Activated CD4-positive, alpha-beta T cell treated with anti-CD3 and anti-CD28 coated beads, Interleukin-2, Interleukin-6, amounts not matched to agents 100 ng/mL and 50 ng/mL, durations not matched to agents 16 hours and 8 hours (primary cell): ENCODE data around the gene TULP1.
"Not testable (repeated sequence)": the region's sequence is repeated elsewhere in the genome, so short reads cannot be mapped to it uniquely, and the experiment has no call there.

Experiments
- DNase-seq: peaks from one replicate; pipeline ENCODE4 v3.0.0-alpha.2; 2020

The TULP1 gene

GRCh38 chr6:35519313-35520015 lies 6.8 kb upstream of the TULP1 start:
- no peak for DNase-seq

DNA sequence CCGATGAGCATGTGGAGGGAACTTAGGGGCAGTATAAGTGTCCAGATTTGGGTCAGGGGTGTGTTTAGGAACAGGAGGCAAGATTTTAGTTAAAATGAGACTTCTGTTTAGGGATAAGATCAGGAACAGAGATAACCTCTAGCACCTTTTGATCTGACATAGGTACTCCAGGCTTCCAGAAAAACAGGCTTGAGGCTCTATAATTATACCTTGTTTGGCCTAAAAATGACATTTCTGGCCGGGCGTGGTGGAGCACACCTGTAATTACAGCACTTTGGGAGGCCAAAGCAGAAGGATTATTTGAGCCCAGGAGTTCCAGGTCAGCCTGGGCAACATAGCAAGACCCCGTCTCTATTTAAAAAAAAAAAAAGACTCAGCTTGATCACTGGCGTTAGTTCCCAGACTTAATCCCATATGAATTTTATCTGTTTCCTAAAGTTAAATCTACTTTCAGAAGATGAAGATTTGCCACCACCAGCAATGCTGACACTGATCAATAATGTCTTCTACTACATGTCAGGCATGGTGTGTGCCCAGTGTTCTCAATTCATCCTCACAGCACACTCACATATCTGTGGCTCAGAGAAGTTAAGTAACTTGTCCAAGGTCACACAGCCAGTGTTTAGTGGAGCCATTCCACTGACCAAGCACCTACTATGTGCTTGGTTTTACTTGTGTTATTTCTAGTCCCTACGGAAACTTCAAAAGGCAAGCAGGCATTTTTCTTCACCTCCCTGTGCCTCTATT lies 6.0 kb upstream of the TULP1 start:
- no peak for DNase-seq

- DNase-seq = not testable (repeated sequence)
These were observed 5.3 kb upstream of the TULP1 start for GRCh38 chr6:35517978-35518377.

GRCh38 chr6:35516712-35517111 lies 4.0 kb upstream of the TULP1 start:
- DNase-seq = no peak

DNA sequence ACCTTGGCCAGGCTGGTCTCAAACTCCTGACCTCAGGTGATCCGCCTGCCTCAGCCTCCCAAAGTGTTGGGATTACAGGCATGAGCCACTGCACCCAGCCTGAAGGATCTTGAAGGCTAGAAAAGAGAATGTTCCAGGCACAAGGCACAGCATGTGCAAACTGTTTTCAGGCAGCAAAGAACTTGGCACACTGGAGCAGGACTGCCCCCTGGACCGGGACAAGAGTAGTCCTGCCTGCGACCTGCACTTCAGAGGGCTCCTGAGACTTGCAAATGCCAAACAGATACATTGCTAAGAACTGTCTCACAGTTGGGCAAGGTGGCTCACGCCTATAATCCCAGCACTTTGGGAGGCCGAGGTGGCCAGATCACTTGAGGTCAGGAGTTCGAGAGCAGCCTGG lies 3.2 kb upstream of the TULP1 start:
- not testable (repeated sequence) for DNase-seq

- no peak for DNase-seq
These were observed 1.9 kb upstream of the TULP1 start for GRCh38 chr6:35514587-35514986.

- no peak for DNase-seq
These were observed 690 bp downstream of the TULP1 start for GRCh38 chr6:35512006-35512405.

DNA sequence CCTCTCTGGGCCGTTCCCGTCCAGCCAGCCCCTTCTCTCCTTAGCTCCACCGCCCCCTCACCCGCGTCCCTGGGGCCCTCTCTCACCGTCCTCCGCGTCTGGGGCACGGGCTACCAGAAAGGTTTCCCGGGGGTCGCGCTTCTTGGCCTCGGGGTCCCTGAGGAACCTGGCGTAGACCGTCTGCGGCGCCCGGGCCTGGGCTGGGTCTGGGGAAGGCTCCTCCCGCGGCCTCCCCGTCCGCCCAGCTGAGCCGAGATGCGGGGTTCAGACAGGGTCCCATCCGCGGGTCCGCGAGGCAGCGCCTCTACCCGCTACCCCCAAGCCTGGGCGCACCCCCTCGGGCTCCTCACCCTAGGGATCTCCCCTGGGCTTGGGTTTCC lies 1.1 kb downstream of the TULP1 start:
- no peak for DNase-seq

DNA sequence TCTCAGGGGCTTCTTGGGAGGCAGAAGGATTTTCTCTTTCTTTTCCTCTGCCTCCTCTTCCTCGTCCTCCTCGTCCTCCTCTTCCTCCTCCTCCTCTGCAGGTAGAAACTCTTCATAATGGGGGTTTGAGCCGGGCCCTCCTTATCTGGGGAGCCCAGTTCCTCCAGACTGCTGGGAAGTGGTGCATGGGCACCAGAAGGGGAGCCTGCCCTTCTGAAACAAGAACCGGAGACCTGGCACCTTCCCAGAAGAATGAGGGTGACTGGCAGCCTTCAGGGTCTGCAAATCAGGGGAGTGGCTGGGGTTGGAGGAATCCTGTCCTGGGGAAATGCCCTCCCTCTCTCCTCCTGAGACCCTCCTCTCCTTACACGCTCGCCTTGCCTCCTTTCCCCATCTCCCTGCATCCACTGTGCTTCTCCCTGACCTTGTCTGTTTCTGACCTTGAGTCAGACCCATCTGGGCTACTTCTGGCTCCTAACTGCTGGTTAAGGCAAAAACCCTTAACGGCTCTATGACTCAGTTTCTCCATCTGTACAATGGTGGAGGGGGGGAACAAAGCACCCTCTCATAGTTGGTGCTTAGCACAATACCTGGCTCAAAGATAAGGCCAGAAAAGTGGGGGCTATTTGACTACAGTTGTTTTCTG lies 1.7 kb downstream of the TULP1 start:
- no peak for DNase-seq

DNA sequence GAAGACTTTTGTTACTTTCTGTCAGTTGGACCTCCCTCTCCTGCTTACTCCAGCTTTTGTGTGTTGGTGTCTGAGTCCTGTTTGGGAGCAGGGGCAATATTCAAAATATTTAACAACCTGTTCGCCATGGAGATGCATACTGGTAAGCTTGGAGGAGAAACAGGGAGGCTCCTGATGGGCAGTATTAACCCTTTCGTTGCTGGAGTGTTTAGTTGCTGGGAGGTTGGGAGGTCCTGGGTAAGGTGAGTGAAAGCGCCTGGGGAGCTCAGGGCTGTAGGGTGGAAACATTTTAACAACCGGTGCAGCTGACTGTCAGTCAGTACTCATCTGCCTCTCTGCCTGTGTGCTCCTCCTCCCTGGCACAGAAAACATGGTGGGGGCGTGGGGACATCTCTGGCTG lies 4.2 kb downstream of the TULP1 start:
- DNase-seq = no peak

DNA sequence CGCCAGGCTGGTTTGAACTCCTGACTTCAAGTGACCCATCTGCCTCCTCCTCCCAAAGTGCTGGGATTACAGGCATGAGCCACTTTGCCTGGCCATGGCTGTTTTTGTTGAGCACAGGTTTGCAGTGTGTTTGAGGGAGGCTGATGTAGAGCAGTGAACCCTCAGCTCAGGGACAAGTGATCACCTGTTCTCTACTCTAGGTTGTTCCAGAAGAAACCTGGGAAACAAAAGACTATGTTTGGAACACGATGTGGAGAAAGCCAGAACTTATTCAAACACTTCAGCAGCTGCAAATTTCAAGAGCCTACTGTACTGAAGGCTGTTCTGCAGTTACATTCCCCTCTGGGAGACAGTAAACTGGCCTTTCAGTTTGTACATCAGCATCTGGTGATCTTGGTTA lies 4.7 kb downstream of the TULP1 start:
- no peak for DNase-seq

DNA sequence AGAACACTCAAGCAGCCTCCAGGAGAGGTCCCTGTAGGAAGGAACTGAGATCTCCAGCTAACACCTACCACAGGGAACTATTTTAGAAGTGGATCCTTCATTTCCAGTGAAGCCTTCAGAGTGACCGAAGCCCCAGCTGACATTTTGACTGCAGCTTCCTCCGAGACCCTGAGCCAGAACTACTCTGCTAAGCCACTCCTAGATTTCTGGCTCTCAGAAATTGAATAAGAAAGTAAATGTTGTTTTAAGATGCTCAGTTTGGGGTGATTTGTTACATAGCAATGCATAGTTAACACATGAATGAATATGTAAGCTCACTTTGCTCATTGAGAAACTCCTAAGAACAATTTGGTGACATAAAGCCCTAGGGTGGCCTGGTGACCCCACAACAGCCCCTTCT lies 5.5 kb downstream of the TULP1 start:
- DNase-seq = no peak

GRCh38 chr6:35506536-35506935 lies 6.2 kb downstream of the TULP1 start:
- no peak for DNase-seq

DNA sequence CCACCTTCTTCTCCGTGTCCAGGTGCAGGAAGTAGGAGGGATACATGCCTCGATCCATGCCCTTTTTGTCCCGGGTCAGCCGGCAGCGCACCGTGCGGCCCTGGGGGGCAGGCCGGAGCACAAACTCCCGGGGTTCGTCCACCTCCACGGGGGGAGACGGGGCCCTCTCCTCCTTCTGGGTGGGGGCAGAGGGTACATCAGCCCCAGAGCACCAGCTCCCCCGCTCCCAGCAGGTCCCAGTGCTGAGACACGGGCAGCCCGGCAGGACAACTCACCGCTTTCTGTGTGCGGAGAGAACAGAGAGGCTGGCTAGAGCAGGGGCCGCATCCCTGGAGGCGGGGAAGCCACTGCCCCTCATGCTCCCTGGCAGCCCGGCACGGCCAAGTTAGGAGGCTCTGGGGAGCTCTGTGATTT lies 6.7 kb downstream of the TULP1 start:
- DNase-seq = no peak

GRCh38 chr6:35503534-35503933 lies 9.2 kb downstream of the TULP1 start:
- no peak for DNase-seq

DNA sequence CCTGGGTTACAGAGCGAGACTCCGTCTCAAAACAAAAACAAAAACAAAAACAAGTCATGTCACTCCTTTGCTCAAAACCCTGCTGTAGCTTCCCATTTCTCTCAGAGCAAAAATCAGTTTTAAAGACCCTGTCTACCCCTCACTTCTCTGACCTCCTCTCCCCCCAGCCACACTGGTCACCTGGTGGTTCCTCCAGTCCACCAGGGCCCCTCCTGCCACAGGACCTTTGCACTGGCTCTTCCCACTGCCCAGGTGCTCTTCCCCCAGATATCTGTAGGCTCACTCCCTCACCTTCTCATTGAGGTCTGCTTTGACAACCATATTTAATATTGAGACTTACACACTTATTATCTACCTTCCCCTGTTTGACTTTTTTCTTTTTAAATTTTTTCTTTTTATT lies 10.9 kb downstream of the TULP1 start:
- no peak for DNase-seq

DNA sequence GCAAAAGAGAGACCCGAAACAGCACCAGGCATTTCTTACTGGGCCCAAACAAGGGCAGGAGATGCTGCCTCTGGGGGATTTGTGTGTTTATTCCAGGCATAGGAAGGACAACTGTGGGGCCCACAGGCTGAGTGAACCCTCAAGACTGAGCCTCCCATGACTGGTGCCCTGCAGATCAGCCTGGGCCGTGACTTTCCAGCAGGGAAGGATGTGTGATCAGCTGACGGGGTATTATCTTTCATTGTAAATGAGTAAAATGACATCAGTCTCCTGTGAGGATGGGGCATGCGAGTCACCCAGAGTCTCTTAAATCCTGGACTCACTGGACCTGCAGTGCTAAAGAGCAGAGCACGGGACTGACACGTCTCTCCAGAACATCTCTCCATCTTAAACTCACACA lies 11.9 kb downstream of the TULP1 start:
- no peak for DNase-seq

DNA sequence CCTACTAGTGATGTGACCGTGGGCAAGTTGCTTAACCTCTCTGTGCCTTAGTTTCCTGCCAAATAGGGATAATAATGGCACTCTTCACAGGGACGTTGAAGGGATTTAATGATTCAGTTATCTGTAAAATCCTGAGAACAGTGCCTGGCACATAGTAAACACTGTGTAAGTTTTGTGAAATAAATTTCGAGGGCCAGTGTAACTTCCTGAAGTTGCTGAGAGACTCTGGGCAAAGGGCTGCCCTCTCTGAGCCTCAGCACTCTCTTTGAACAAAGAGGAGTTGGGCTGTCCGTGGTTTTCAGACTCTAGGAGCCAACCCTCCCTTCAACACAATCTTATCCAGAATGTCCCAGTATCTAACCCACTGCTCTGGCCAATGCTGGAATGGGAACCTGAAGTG lies 13.3 kb downstream of the TULP1 start:
- no peak for DNase-seq

- no peak for DNase-seq
These were observed 14.2 kb downstream of the TULP1 start for GRCh38 chr6:35498422-35499067.

GRCh38 chr6:35497571-35498421 lies 14.9 kb downstream of the TULP1 start:
- DNase-seq = peak; percentile 33

DNA sequence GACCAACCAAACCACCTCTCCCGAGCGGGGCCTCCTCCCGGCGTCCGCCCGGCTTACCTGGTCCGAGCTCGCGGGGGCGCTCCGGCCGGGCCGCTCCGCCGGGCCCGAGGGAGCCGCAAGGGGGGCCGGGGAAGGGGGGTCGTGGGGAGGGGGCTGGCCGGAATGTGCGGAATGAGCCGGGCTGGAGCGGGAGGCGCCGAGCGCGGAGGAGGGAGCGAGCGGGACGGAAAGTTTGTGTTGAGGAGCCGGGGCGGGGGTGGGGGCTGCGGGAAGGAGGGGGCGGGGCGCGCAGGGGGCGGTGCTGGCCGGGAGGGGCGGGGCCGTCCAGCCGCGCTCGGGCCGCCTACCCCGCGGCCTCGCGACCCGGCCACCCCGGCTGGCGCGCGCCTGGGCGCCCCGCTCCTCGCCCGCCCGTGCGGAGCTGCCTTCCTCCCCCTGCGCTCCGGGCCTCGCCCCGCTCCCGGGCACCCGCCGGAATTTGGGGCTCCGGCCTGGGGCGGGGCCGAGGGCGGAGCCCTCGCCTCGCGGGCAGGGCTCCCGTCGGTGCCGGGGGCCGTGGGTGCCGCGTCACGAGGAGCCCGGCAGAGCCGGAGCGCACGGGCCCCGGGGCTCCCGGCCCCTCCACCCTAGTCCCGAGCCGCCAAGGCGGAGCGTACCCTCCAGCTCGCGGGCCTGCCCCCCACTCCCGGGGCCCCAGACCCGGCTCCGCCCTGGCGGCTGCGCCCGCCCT lies 15.7 kb downstream of the TULP1 start, which contains the start of gene TEAD3:
TEAD3 (minus strand) TSS at position 239 of the 730 bp plus-strand sequence.
- peak; percentile 31 for DNase-seq
